Right lobe of liver (tissue), 6 donors: ENCODE measurements around the gene CLMP. TPM values are rescaled to one million over a fixed set of nuclear protein-coding genes. Genes with fewer than 3 reads are reported as not detected.

ENCODE experiments used
- ATAC-seq, 4 donors: fragments of 200-7000 bp; cut with Tn5 transposase; one replicate each; pipeline ENCODE4 v1.9.1; 2020; ENCODE audit warnings: mild to moderate bottlenecking in 4 of 4, moderate library complexity in 4 of 4
- DNase-seq, 3 donors: peaks; one replicate each; pipeline ENCODE4 v3.0.0-alpha.2; 2020
- H3K27ac ChIP-seq, 3 donors: fragments of 200-600 bp; one replicate each; pipeline ENCODE4 v1.8.0; 2022
- H3K27me3 ChIP-seq, 2 donors: fragments of 200-600 bp; one replicate each; pipeline ENCODE4 v1.8.0; 2022
- H3K36me3 ChIP-seq, 4 donors: fragments of 200-600 bp; sonication (generic) in 1 of 4; one replicate each; pipeline versions ENCODE4 v1.5.1 to v1.8.0; 2017 to 2022; ENCODE audit warnings: control low read depth in 1 of 4
- H3K4me1 ChIP-seq, 4 donors: fragments of 200-600 bp; sonication (generic) in 1 of 4; one replicate each; pipeline versions ENCODE4 v1.5.1 to v1.8.0; 2017 to 2022; ENCODE audit warnings: control low read depth in 1 of 4
- H3K4me3 ChIP-seq, 3 donors: fragments of 200-600 bp; one replicate each; pipeline ENCODE4 v1.8.0; 2022
- H3K9me3 ChIP-seq, 4 donors: fragments of 200-600 bp; sonication (generic) in 1 of 4; one replicate each; pipeline versions ENCODE4 v1.5.1 to v1.8.0; 2017 to 2022; ENCODE audit warnings: control low read depth in 1 of 4
- CTCF ChIP-seq, 4 donors: fragments of 200-600 bp in 3 of 4; fragments of 450-650 bp in 1 of 4; IDR thresholded peaks; one replicate each; pipeline versions ENCODE4 v1.5.1 to v1.8.0; 2016 to 2022; ENCODE audit warnings: antibody characterized with exemption in 4 of 4, mild to moderate bottlenecking in 2 of 4
- POLR2A ChIP-seq: fragments of 450-650 bp; IDR thresholded peaks from one replicate; pipeline ENCODE4 v1.6.1; 2017; ENCODE audit warnings: antibody characterized with exemption, mild to moderate bottlenecking
- WGBS: methylation state at CpG from one replicate; pipeline ENCODE4 v1.1.6; 2018; ENCODE audit warnings: low coverage, low lambda C conversion rate; ENCODE audit not compliant: insufficient coverage; ENCODE audit errors: missing lambda C conversion rate; 5-methylcytosine and 5-hydroxymethylcytosine counted together
- intact Hi-C, 2 donors: fragments of 100-400 bp; cut with DNase I; formaldehyde crosslinking; loops; one replicate each; pipeline versions ENCODE4 v1.11.2 to v1.14.1; 2022
- total RNA-seq, 6 experiments: library from RNA; depleted of rRNA in 2 of 6; stranded (reverse); fragments of >200 nt in 2 of 6; fragmentation: NEBNext Ultra II Directional in 3 of 6; extraction: Animal tissue kit (Norgen Biotek cat#: 25700) in 3 of 6; gene quantifications; one replicate each; pipeline versions ENCODE4 v1.1.0 to v1.2.4, GENCODE V29; 2016 to 2023
- donor health status: DM: no; HTN: yes; CAD: no.
- donor health status: DM: no; HTN: no; CAD: no.
- donor health status: DM: no; HTN: no; CAD: no.
- donor health status: DM: no; HTN: yes; CAD: no.
- donor health status: DM: no; HTN: yes; CAD: no.

The CLMP gene
- total RNA-seq, 6 experiments from 2014 or later, result 0.17 to 1.2 (median 0.51) TPM

GRCh38 chr11:123086305-123086704 is 108.7 kb downstream of the CLMP start:
- no peaks in the 10 kb centered on the region for H3K27me3 ChIP-seq
- no peaks in the 10 kb centered on the region for H3K36me3 ChIP-seq
- DNase-seq, result no peak
- no peak overlapping the region for H3K27ac ChIP-seq
- TF ChIP-seq CTCF (IDR thresholded peaks at IDR 0.05), result no peak
- no peak for TF ChIP-seq POLR2A
- WGBS, result 75% methylated on average over 1 of the region's 1 CpG
- intact Hi-C loops, result no loop called here
- H3K4me1 ChIP-seq, result no peaks in the 10 kb centered on the region
- H3K9me3 ChIP-seq, result no peaks in the 10 kb centered on the region
- no peak overlapping the region for H3K4me3 ChIP-seq
- no peak for ATAC-seq

- H3K4me3 ChIP-seq, result no peak overlapping the region
- DNase-seq (no peak), ATAC-seq (no peak)
- WGBS, result 97% methylated on average over 5 of the region's 5 CpGs
- no peak overlapping the region for H3K27ac ChIP-seq
- no peaks in the 10 kb centered on the region for H3K9me3 ChIP-seq
- H3K4me1 ChIP-seq, result no peaks in the 10 kb centered on the region
- no peaks in the 10 kb centered on the region for H3K36me3 ChIP-seq
- intact Hi-C loops, result no loop called here
- no peaks in the 10 kb centered on the region for H3K27me3 ChIP-seq
- TF ChIP-seq CTCF (IDR thresholded peaks at IDR 0.05), result no peak
- TF ChIP-seq POLR2A, result no peak
Measured at GRCh38 chr11:123085497-123085896, 109.6 kb downstream of the CLMP start.

GRCh38 chr11:123084454-123084853 is 110.6 kb downstream of the CLMP start:
- no peaks in the 10 kb centered on the region for H3K36me3 ChIP-seq
- no peaks in the 10 kb centered on the region for H3K9me3 ChIP-seq
- no peaks in the 10 kb centered on the region for H3K4me1 ChIP-seq
- no peak overlapping the region for H3K4me3 ChIP-seq
- 87% methylated on average over 7 of the region's 7 CpGs for WGBS
- no peak overlapping the region for H3K27ac ChIP-seq
- no peak for TF ChIP-seq CTCF (IDR thresholded peaks at IDR 0.05)
- DNase-seq (no peak), ATAC-seq (no peak)
- intact Hi-C loops, result no loop called here
- H3K27me3 ChIP-seq, result no peaks in the 10 kb centered on the region

GRCh38 chr11:123083623-123084029 is 111.4 kb downstream of the CLMP start:
- DNase-seq, result peak; percentile 60 to 82 (median 81)
- intact Hi-C loops, result no loop called here
- 4% methylated on average over 4 of the region's 4 CpGs for WGBS

More at GRCh38 chr11:123083623-123084029, 111.4 kb downstream of the CLMP start:
- Histone ChIP-seq H3K4me1 (no peaks in the 10 kb centered on the region), H3K4me3 (no peak overlapping the region), H3K9me3 (no peaks in the 10 kb centered on the region), H3K36me3 (no peaks in the 10 kb centered on the region), H3K27ac (no peak overlapping the region), H3K27me3 (no peaks in the 10 kb centered on the region)
- TF ChIP-seq POLR2A (no peak), CTCF (IDR thresholded peaks at IDR 0.05) (no peak)
- peak; percentile 85 to 96 (median 94) for ATAC-seq
